Neural cell (in vitro differentiated cells): Measurements from ENCODE around the gene RAP1GAP2. TPM values are rescaled to one million over a fixed set of nuclear protein-coding genes. Genes with fewer than 3 reads are reported as not detected.

Experiments used
- H2AFZ ChIP-seq: fragments of 200-600, 300-800 bp; sonication (generic), shearing (Covaris generic); 2 replicates; pipeline ENCODE4 v1.6.0; 2014; ENCODE audit warnings: low read depth, mild to moderate bottlenecking, antibody characterized with exemption, low read length, moderate library complexity
- H3F3A ChIP-seq: fragments of 200-600 bp; shearing (Covaris generic); 2 replicates; pipeline ENCODE4 v1.6.1; 2016; ENCODE audit warnings: mild to moderate bottlenecking, moderate library complexity, mixed read lengths, antibody characterized with exemption, low read length; ENCODE audit not compliant: insufficient read depth, poor library complexity, severe bottlenecking
- H3K27ac ChIP-seq: fragments of 200-600, 300-800 bp; sonication (generic), shearing (Covaris generic); 2 replicates; pipeline ENCODE4 v1.5.1; 2014; ENCODE audit warnings: mild to moderate bottlenecking, low read length, moderate library complexity
- H3K27me3 ChIP-seq: fragments of 300-800, 200-600 bp; sonication (generic), shearing (Covaris generic); 2 replicates; pipeline ENCODE4 v1.6.0; 2014; ENCODE audit warnings: mild to moderate bottlenecking, low read depth, low read length, moderate library complexity; ENCODE audit not compliant: insufficient read depth
- H3K36me3 ChIP-seq: fragments of 300-800, 200-600 bp; sonication (generic), shearing (Covaris generic); 2 replicates; pipeline ENCODE4 v1.5.1; 2014; ENCODE audit warnings: mild to moderate bottlenecking, antibody characterized with exemption, low read length, moderate library complexity; ENCODE audit not compliant: insufficient read depth
- H3K4me2 ChIP-seq: fragments of 300-800, 200-600 bp; sonication (generic), shearing (Covaris generic); 2 replicates; pipeline ENCODE4 v1.6.0; 2014; ENCODE audit warnings: mild to moderate bottlenecking, low read length
- H3K4me3 ChIP-seq: fragments of 300-800, 200-600 bp; sonication (generic), shearing (Covaris generic); 2 replicates; pipeline ENCODE4 v1.5.1; 2014; ENCODE audit warnings: mild to moderate bottlenecking, low read length, moderate library complexity
- H3K79me2 ChIP-seq: fragments of 200-600 bp; shearing (Covaris generic); replicated peaks from 2 replicates; pipeline ENCODE4 v1.6.0; 2014; ENCODE audit warnings: mild to moderate bottlenecking, low read length, moderate library complexity; ENCODE audit not compliant: insufficient read depth
- H3K9ac ChIP-seq: fragments of 300-800, 200-600 bp; sonication (generic), shearing (Covaris generic); 2 replicates; pipeline ENCODE4 v1.6.1; 2016; ENCODE audit warnings: mild to moderate bottlenecking, low read length, mixed read lengths
- H3K9me2 ChIP-seq: fragments of 200-600 bp; shearing (Covaris generic); 2 replicates; pipeline ENCODE4 v1.6.1; 2016; ENCODE audit warnings: mild to moderate bottlenecking, low read length, mixed read lengths; ENCODE audit not compliant: insufficient read depth
- H3K9me3 ChIP-seq: fragments of 200-600, 300-800 bp; sonication (generic), shearing (Covaris generic); 2 replicates; pipeline ENCODE4 v1.6.1; 2016; ENCODE audit warnings: mild to moderate bottlenecking, mixed run types, low read length, moderate library complexity, mixed read lengths
- H4K20me1 ChIP-seq: fragments of 200-600 bp; shearing (Covaris generic); 2 replicates; pipeline ENCODE4 v1.6.1; 2016; ENCODE audit warnings: mild to moderate bottlenecking, mixed run types; ENCODE audit not compliant: insufficient read depth
- CTCF ChIP-seq: fragments of 450-650 bp; IDR thresholded peaks from 2 replicates; pipeline ENCODE4 v1.5.1; 2014; ENCODE audit warnings: antibody characterized with exemption, mild to moderate bottlenecking, moderate library complexity; ENCODE audit not compliant: poor library complexity, severe bottlenecking
- EP300 ChIP-seq: fragments of 450-650 bp; conservative IDR thresholded peaks from 2 replicates; pipeline ENCODE4 v1.6.1; 2014; ENCODE audit warnings: antibody characterized with exemption, mild to moderate bottlenecking, moderate library complexity; ENCODE audit not compliant: poor library complexity, severe bottlenecking
- MXI1 ChIP-seq: fragments of 450-650 bp; conservative IDR thresholded peaks from 2 replicates; pipeline ENCODE4 v1.6.1; 2014; ENCODE audit warnings: antibody characterized with exemption, mild to moderate bottlenecking; ENCODE audit not compliant: poor library complexity, severe bottlenecking
- POLR2AphosphoS5 ChIP-seq: IDR thresholded peaks from 2 replicates; pipeline ENCODE4 v1.6.1; 2012
- RAD21 ChIP-seq: fragments of 450-650 bp; conservative IDR thresholded peaks from 2 replicates; pipeline ENCODE4 v1.6.1; 2014; ENCODE audit warnings: antibody characterized with exemption, mild to moderate bottlenecking, moderate library complexity
- REST ChIP-seq: IDR thresholded peaks from 2 replicates; pipeline ENCODE4 v1.6.1; 2012; ENCODE audit warnings: borderline replicate concordance
- SMC3 ChIP-seq: fragments of 450-650 bp; conservative IDR thresholded peaks from 2 replicates; pipeline ENCODE4 v1.6.1; 2014; ENCODE audit warnings: antibody characterized with exemption, mild to moderate bottlenecking, moderate library complexity; ENCODE audit not compliant: poor library complexity
- TAF1 ChIP-seq: IDR thresholded peaks from 2 replicates; pipeline ENCODE4 v1.6.1; 2012; ENCODE audit warnings: low read depth
- polyA plus RNA-seq: library from polyadenylated mRNA; depleted of rRNA; stranded (reverse); fragments of >200 nt; gene quantifications from 2 replicates; pipeline ENCODE4 v1.2.3, GENCODE V29; 2014

Gene RAP1GAP2
- polyA plus RNA-seq, 1 donor from 2014 or later: 14.8 TPM

- Histone ChIP-seq H3K79me2 (no peaks in the 10 kb centered on the region), H3K9ac (no peak overlapping the region), H3K4me3 (no peak overlapping the region), H2AFZ (no peak overlapping the region), H3K9me3 (no peaks in the 10 kb centered on the region), H3K27me3 (no peaks in the 10 kb centered on the region), H3K36me3 (no peaks in the 10 kb centered on the region), H3K27ac (no peak overlapping the region), H3K9me2 (no peaks in the 10 kb centered on the region), H4K20me1 (no peaks in the 10 kb centered on the region), H3F3A (no peaks in the 10 kb centered on the region), H3K4me2 (no peak overlapping the region)
- TF ChIP-seq SMC3: no peak
- no peak for TF ChIP-seq MXI1
- TF ChIP-seq EP300: no peak
- TF ChIP-seq CTCF: no peak
- no peak for TF ChIP-seq POLR2AphosphoS5
- no peak for TF ChIP-seq RAD21
- no peak for TF ChIP-seq REST
- no peak for TF ChIP-seq TAF1
Observed at GRCh38 chr17:2775206-2775605, 21.0 kb upstream of the RAP1GAP2 start.

GRCh38 chr17:2776589-2777241 is 19.5 kb upstream of the RAP1GAP2 start:
- Histone ChIP-seq H3K27me3 (no peaks in the 10 kb centered on the region), H3K4me3 (peak overlapping the region; percentile 98), H3K9me2 (no peaks in the 10 kb centered on the region), H3K27ac (peak overlapping the region; percentile 80), H3K4me2 (peak overlapping the region; percentile 59), H3K9ac (peak overlapping the region; percentile 89), H2AFZ (peak overlapping the region; percentile 83), H3K9me3 (no peaks in the 10 kb centered on the region), H3F3A (no peaks in the 10 kb centered on the region), H4K20me1 (no peaks in the 10 kb centered on the region), H3K79me2 (no peaks in the 10 kb centered on the region), H3K36me3 (no peaks in the 10 kb centered on the region)
- TF ChIP-seq RAD21: no peak
- peak; percentile 54 for TF ChIP-seq POLR2AphosphoS5
- peak; percentile 68 for TF ChIP-seq MXI1
